ENCODE data around the gene STX11.

DNA sequence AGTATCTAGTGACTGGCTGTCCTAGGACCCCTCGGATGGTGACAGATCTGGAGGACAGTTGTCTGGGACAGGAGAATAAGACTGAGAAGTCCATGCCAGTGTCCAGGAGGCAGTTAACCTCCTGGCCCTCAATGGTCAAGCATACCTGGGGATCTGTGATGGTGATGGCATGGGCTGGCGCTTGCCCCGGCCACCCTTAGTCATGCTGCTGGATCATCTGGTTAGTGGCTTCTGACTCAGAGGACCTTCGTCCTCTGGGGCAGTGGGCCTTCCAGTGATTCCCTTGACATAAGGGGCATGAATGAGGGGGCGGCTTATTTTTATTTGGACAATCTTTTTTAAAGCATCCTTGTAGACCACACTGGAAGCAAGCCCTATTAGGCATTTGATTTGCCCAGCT lies 30.9 kb upstream of the STX11 start:
- no peak for TF ChIP-seq EZH2 (IDR thresholded peaks at IDR 0.05; ENCODE audit: insufficient read depth, poor library complexity, severe bottlenecking)
- TF ChIP-seq EZH2phosphoT487 (IDR thresholded peaks at IDR 0.05; ENCODE audit: insufficient read depth, low read depth) = no peak

Data from GM23248 (cell line).